Colonic mucosa (tissue), 4 donors: ENCODE measurements around the gene HAUS2. TPM values are rescaled to one million over a fixed set of nuclear protein-coding genes. Genes with fewer than 3 reads are reported as not detected.

Experiments used
- DNase-seq: peaks from one replicate; pipeline ENCODE4 v3.0.0-alpha.2; 2020
- H3K27ac ChIP-seq: fragments of 200-600 bp; one replicate; pipeline ENCODE4 v1.8.0; 2021
- H3K27me3 ChIP-seq: fragments of 200-600 bp; one replicate; pipeline ENCODE4 v1.8.0; 2021
- H3K36me3 ChIP-seq: fragments of 200-600 bp; one replicate; pipeline ENCODE4 v1.8.0; 2021
- H3K4me1 ChIP-seq: fragments of 200-600 bp; one replicate; pipeline ENCODE4 v1.8.0; 2021; ENCODE audit warnings: mild to moderate bottlenecking
- H3K4me3 ChIP-seq: fragments of 200-600 bp; one replicate; pipeline ENCODE4 v1.8.0; 2021
- H3K9ac ChIP-seq, 2 donors: one replicate each; pipeline ENCODE4 v1.7.0; 2013; ENCODE audit warnings: control low read depth in 2 of 2, low read depth in 2 of 2, low read length in 2 of 2
- H3K9me3 ChIP-seq: fragments of 200-600 bp; one replicate; pipeline ENCODE4 v1.8.0; 2021
- intact Hi-C: fragments of 100-400 bp; cut with DNase I; formaldehyde crosslinking; loops from one replicate; pipeline ENCODE4 v1.14.1; 2022
- total RNA-seq, 2 donors: library from RNA; stranded (reverse); fragmentation: NEBNext Ultra II Directional in 1 of 2; extraction: Animal tissue kit (Norgen Biotek cat#: 25700) in 1 of 2; gene quantifications; one replicate each; pipeline ENCODE4 v1.2.1, GENCODE V29; 2021
- TF ChIP-seq, protein P1 (sequence below): fragments of 200-600 bp; IDR thresholded peaks from one replicate; pipeline ENCODE4 v1.8.0; 2022; ENCODE audit warnings: antibody characterized with exemption, mild to moderate bottlenecking
- donor health status: healthy.
- donor health status: DM: no; HTN: no; CAD: no.
- donor health status: DM: no; HTN: no; CAD: no.

The HAUS2 gene
- 10 to 100 TPM; 16.0 to 21.3 TPM for total RNA-seq

DNA sequence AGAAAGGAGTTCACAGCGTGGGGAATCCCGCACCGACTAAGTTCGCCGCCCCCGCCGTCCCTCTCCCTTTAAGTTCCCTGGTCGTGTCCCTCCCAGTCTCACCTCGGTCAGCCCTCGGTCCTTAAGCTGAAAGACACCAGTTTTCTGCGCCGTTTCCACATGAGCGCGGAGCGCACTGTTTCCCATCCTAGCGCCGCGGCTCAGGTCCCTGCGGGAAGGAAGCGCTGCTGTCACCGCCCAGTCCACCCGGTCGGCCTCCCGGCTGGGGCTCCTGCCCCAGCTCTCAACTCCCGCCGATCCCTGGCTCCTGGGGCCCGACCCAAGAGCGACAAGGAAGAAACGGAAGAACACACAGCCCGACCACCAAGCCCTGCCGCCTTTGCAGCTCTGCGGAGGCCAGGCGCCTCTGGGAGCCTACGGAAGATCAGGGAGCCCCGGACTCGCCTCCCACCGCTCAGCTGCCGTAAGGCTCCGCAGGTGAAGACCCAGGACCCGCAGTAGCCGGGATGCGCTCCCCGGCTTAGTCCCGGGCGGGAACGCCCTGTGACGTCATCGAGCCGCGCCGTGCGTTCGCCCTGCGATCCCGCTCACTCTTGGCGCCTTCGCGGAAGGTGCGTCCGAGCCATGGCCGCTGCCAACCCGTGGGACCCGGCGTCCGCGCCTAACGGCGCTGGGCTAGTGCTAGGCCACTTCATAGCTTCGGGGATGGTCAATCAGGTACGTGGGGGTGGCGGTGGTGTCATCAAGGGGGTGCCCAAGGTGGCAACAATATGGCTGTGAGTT, at the start of gene HAUS2, which contains the start of gene LRRC57:
TSS of gene HAUS2 (plus strand) at position 590 of the 783 bp plus-strand sequence. CDS start at position 625, 35 bp downstream.
TSS of gene LRRC57 (minus strand) at position 545 of the 783 bp plus-strand sequence. CDS start at position 186, 359 bp downstream.
- no peaks in the 10 kb centered on the region for H3K4me1 ChIP-seq
- no peaks in the 10 kb centered on the region for H3K27me3 ChIP-seq
- no peaks in the 10 kb centered on the region for H3K9me3 ChIP-seq
- H3K36me3 ChIP-seq, result peaks cover 4% of the 10 kb centered on the region
- TF ChIP-seq, protein P1, sequence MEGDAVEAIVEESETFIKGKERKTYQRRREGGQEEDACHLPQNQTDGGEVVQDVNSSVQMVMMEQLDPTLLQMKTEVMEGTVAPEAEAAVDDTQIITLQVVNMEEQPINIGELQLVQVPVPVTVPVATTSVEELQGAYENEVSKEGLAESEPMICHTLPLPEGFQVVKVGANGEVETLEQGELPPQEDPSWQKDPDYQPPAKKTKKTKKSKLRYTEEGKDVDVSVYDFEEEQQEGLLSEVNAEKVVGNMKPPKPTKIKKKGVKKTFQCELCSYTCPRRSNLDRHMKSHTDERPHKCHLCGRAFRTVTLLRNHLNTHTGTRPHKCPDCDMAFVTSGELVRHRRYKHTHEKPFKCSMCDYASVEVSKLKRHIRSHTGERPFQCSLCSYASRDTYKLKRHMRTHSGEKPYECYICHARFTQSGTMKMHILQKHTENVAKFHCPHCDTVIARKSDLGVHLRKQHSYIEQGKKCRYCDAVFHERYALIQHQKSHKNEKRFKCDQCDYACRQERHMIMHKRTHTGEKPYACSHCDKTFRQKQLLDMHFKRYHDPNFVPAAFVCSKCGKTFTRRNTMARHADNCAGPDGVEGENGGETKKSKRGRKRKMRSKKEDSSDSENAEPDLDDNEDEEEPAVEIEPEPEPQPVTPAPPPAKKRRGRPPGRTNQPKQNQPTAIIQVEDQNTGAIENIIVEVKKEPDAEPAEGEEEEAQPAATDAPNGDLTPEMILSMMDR, result no peak
- peak; percentile 93 for DNase-seq
- H3K9ac ChIP-seq, result peak within 1 kb of the TSS; percentile 72 to 83
- peak within 1 kb of the TSS; percentile 89 for H3K27ac ChIP-seq
- intact Hi-C loops, result no loop called here
- peak within 1 kb of the TSS; percentile 73 for H3K4me3 ChIP-seq

DNA sequence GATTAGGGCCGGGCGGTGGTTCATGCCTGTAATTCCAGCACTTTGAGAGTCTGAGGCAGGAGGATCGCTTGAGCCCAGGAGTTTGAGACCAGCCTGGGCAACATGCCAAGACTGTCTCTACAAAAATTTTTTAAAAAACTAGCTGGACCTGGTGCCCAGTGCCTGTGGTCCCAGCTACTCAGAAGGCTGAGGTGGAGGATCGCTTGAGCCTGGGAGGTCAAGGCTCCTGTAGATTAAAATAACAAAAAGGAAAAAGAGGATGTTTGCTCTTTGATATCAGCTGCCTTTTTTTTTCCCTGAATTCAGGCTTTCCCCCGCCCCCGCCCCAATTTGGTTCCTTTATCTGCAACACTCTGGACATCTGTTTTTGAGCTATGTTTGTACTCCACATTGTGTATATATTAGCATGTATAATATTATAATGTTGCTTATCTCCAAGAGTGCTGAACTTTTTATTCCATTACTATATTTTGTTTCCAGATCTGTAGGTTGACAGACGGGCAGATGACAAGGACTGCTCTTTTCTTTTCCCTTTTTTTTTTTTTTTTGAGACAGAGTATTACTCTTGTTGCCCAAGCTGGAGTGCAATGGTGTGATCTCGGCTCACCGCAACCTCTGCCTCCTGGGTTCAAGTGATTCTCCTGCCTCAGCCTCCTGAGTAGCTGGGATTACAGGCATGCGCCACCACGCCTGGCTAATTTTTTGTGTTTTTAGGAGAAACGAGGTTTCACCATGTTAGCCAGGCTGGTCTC, 48.6 kb upstream of the HAUS2 start:
- Histone ChIP-seq H3K9me3 (no peaks in the 10 kb centered on the region), H3K9ac (no peak overlapping the region), H3K4me3 (no peak overlapping the region), H3K27me3 (no peaks in the 10 kb centered on the region), H3K4me1 (peaks cover 15% of the 10 kb centered on the region), H3K36me3 (no peaks in the 10 kb centered on the region), H3K27ac (peak overlapping the region; percentile 32)
- TF ChIP-seq, protein P1, result no peak
- intact Hi-C loops, result no loop called here
- DNase-seq, result no peak

DNA sequence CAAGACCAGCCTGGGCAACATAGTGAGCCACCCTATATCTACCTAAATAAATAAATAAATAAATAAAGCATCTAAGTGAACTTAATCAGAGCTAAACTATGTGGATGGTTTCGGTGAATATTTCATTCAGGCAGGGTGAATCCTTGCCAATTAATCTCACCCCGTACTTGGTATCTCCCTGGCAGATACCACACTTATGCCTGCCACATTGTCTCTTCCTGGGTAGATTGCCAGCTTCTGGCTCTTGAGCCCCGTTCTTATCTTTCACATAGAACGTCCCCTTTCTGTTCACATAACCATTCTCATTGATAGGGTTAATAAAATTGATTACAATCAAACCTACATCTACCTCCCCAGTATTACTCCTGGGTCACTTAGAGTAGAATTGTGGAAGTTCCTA, 46.2 kb upstream of the HAUS2 start:
- TF ChIP-seq, protein P1, result no peak
- Histone ChIP-seq H3K27ac (no peak overlapping the region), H3K4me3 (no peak overlapping the region), H3K9me3 (no peaks in the 10 kb centered on the region), H3K9ac (no peak overlapping the region), H3K4me1 (peaks cover 9% of the 10 kb centered on the region), H3K36me3 (no peaks in the 10 kb centered on the region), H3K27me3 (no peaks in the 10 kb centered on the region)
- DNase-seq, result no peak
- intact Hi-C loops, result no loop called here

DNA sequence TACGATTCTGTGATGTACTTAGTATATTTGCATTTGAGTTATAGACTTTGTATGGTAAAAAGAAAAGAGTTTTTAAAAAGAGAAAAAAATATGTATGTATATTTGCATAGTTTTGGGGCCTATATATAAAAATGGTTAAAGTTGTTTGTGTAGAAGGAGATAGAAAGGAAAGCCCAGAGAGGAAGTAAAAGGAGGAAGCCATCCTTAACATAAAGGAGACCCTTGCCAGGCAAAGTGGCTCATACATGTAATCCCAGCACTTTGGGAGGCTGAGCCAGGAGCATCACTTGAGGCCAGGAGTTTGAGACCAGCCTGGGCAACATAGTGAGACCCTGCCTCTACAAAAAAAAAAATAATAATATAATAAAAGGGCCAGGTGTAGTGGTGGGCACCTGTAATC, 44.8 kb upstream of the HAUS2 start:
- intact Hi-C loops, result no loop called here
- Histone ChIP-seq H3K4me3 (no peak overlapping the region), H3K27me3 (no peaks in the 10 kb centered on the region), H3K4me1 (peaks cover 9% of the 10 kb centered on the region), H3K9ac (no peak overlapping the region), H3K27ac (no peak overlapping the region), H3K9me3 (no peaks in the 10 kb centered on the region), H3K36me3 (no peaks in the 10 kb centered on the region)
- DNase-seq, result no peak
- TF ChIP-seq, protein P1, result no peak

DNA sequence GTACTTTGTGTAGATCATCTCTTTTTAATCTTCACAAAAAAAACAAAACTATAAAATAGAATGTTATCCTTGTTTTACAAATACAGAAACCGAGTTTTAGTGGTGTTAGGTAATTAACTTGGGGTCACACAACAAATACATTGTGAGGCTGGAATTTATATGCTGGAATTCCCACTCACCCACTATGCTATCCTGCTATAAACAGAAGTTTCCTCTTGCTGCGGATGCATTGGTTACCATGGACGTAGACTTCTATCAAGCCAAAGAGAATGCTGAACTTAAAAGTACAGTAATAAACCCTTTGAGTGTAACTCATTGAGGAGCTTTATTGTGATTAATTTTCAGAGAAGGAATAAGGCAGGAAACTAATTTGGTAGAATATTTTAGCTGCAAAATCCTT, 44.0 kb upstream of the HAUS2 start:
- intact Hi-C loops, result no loop called here
- Histone ChIP-seq H3K4me1 (peaks cover 5% of the 10 kb centered on the region), H3K27me3 (no peaks in the 10 kb centered on the region), H3K9ac (no peak overlapping the region), H3K4me3 (no peak overlapping the region), H3K27ac (no peak overlapping the region), H3K9me3 (no peaks in the 10 kb centered on the region), H3K36me3 (no peaks in the 10 kb centered on the region)
- no peak for DNase-seq
- TF ChIP-seq, protein P1, result no peak
